MG63 (cell line): ENCODE measurements around the gene ANOS1. TPM values are rescaled to one million over a fixed set of nuclear protein-coding genes. Genes with fewer than 3 reads are reported as not detected.
"Not testable (repeated sequence)": the region's sequence is repeated elsewhere in the genome, so short reads cannot be mapped to it uniquely, and the experiment has no call there.

ENCODE experiments used
- DNase-seq: peaks from one replicate; pipeline ENCODE4 v3.0.0-alpha.2; 2020
- H3K27me3 ChIP-seq: fragments of 250-450 bp; sonication (Bioruptor Pico); 2 replicates; pipeline ENCODE4 v1.5.1; 2020; ENCODE audit warnings: mild to moderate bottlenecking, moderate library complexity
- H3K36me3 ChIP-seq: fragments of 250-450 bp; sonication (Bioruptor Pico); 2 replicates; pipeline ENCODE4 v1.5.1; 2020; ENCODE audit warnings: mild to moderate bottlenecking, moderate library complexity
- H3K4me3 ChIP-seq: fragments of 250-450 bp; sonication (Bioruptor Pico); 2 replicates; pipeline ENCODE4 v1.5.1; 2020; ENCODE audit warnings: mild to moderate bottlenecking, moderate library complexity
- H3K9me3 ChIP-seq: fragments of 250-450 bp; sonication (Bioruptor Pico); 2 replicates; pipeline ENCODE4 v1.5.1; 2020; ENCODE audit warnings: mild to moderate bottlenecking, moderate library complexity
- total RNA-seq: library from RNA; depleted of rRNA; stranded (reverse); fragments of >200 nt; shearing (Covaris generic); gene quantifications from 2 replicates; pipeline ENCODE4 v1.2.3, GENCODE V29; 2014; ENCODE audit warnings: low replicate concordance; rRNA removed

The ANOS1 gene
- total RNA-seq, 1 experiment from 2014 or later, result not detected

DNA sequence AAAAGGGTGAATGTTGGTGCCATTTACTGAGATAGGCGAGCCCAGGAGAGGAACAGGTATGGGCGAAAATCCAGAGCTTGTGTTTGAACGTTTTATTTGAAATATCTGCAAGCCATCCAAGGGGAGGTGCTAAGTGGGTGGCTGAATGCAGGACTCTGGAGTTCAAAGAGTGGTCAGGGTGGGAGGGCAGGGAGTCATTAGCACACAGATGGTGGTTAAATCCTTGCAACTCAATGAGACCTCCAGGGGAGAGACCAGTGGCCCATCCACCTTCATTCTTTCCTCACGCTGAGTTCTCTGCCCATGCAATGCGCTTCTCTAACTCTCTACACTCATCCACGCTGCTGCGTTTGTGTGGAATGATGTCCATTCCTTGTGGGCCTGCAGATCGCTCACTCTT, 166.2 kb downstream of the ANOS1 start:
- Histone ChIP-seq H3K9me3 (no peaks in the 10 kb centered on the region), H3K4me3 (no peak overlapping the region), H3K27me3 (no peaks in the 10 kb centered on the region), H3K36me3 (no peaks in the 10 kb centered on the region)
- no peak for DNase-seq

- no peak for DNase-seq
- Histone ChIP-seq H3K36me3 (no peaks in the 10 kb centered on the region), H3K27me3 (no peaks in the 10 kb centered on the region), H3K9me3 (no peaks in the 10 kb centered on the region), H3K4me3 (no peak overlapping the region)
Observed at GRCh38 chrX:8548446-8548845, 183.5 kb downstream of the ANOS1 start.

DNA sequence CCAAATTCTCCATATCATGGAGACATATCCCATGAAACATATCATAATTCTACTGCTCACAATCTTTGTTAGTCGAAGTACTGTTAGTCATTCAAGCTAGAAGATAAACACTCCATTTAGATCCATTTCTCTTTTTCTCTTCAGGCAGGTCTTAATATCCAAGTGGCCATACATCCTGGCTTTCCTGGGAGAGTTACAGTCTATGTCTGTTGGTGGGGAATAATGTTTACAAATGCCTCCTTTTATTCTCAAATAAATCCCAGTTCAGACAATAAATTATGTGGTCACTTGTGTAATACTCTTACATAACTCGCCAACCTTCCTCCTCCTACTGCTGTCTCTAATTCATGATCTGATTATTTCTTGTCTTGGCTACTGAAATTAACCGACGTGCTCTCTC, 185.2 kb downstream of the ANOS1 start:
- DNase-seq, result no peak
- Histone ChIP-seq H3K36me3 (no peaks in the 10 kb centered on the region), H3K9me3 (no peaks in the 10 kb centered on the region), H3K27me3 (no peaks in the 10 kb centered on the region), H3K4me3 (no peak overlapping the region)

DNA sequence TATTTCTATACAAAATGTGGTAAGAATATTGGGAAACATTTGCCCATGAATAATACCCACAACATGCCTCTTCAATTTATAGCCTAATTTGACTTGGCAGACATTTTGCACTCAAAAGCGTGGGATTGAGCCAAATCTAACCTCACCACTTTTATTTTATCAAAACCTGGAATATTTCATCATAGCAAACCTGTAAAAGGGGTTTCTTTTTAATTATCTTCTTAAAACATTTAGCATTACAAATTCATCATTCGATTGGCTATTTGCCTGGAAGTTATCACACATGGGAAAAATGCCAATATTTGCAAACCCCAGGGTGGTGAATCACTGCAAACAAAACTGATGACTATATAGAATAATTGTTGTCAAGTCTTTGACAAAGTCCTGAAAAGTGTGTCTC, 211.1 kb downstream of the ANOS1 start:
- Histone ChIP-seq H3K4me3 (no peak overlapping the region), H3K27me3 (no peaks in the 10 kb centered on the region), H3K36me3 (no peaks in the 10 kb centered on the region), H3K9me3 (no peaks in the 10 kb centered on the region)
- no peak for DNase-seq

GRCh38 chrX:8520178-8520577, 211.8 kb downstream of the ANOS1 start:
- Histone ChIP-seq H3K27me3 (no peaks in the 10 kb centered on the region), H3K9me3 (no peaks in the 10 kb centered on the region), H3K4me3 (no peak overlapping the region), H3K36me3 (no peaks in the 10 kb centered on the region)
- DNase-seq, result no peak

DNA sequence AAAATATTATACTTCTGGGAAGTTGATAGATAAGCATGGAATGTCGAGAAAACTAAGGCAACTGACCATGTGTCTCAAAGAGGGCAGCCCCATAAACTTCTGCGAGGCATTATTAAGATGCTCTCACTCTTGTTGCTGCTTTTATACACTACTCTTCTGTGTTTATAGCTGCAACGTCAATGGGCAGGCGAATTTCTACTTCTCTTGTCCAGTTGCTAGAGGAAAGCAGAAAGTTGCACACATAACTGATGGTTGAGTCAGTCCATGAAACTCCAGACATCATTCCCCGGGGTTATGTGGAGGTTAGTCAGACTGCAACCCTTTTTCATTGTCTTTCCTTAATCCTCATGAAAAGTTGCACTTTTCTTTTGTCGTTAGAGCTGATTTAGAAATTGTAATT, 227.5 kb downstream of the ANOS1 start:
- Histone ChIP-seq H3K4me3 (no peak overlapping the region), H3K9me3 (no peaks in the 10 kb centered on the region), H3K36me3 (no peaks in the 10 kb centered on the region), H3K27me3 (no peaks in the 10 kb centered on the region)
- no peak for DNase-seq

DNA sequence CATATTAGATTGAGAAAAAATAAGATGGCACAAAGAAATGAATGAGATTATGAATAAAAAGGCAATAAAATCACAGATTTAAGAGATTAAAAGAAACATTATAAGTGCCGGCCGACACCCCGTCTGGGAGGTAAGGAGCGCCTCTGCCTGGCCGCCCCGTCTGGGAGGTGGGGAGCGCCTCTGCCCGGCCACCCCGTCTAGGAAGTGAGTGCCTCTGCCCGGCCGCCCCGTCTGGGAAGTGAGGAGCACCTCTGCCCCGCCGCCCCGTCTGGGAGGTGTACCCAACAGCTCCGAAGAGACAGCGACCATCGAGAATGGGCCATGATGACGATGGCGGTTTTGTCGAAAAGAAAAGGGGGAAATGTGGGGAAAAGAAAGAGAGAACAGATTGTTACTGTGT, 229.8 kb downstream of the ANOS1 start:
- not testable (repeated sequence) for H3K27me3 ChIP-seq, H3K4me3 ChIP-seq, DNase-seq, H3K9me3 ChIP-seq, H3K36me3 ChIP-seq

GRCh38 chrX:8500203-8500602, 231.7 kb downstream of the ANOS1 start:
- Histone ChIP-seq H3K4me3 (no peak overlapping the region), H3K36me3 (no peaks in the 10 kb centered on the region), H3K9me3 (no peaks in the 10 kb centered on the region), H3K27me3 (no peaks in the 10 kb centered on the region)
- DNase-seq, result no peak

DNA sequence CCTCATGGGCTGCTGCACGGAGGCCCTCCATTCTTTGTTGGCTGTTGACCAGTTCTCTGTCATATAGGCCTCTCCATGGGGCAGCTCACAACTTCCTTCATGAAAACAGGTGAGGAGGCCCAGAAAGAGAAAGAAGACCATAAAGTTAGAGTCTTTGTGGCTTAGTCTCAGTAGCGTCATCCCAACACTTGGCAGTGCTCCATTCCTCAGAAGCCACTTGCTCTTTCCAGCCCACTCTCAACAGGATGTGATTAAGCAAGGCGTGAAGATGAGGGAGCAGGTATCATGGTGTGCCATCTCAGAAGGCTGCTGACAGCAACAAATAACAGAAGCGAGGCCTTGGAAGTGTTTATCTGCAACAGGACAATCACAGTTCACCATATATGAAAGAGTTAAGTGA, 236.9 kb downstream of the ANOS1 start:
- H3K9me3 ChIP-seq, H3K4me3 ChIP-seq, H3K36me3 ChIP-seq, H3K27me3 ChIP-seq, DNase-seq: not testable (repeated sequence)

- no peak for DNase-seq
- Histone ChIP-seq H3K27me3 (no peaks in the 10 kb centered on the region), H3K4me3 (no peak overlapping the region), H3K36me3 (no peaks in the 10 kb centered on the region), H3K9me3 (no peaks in the 10 kb centered on the region)
Observed at GRCh38 chrX:8484360-8484949, 247.5 kb downstream of the ANOS1 start.

Other genes starting within 250 kb of the ANOS1 start
- gene FAM9A, start 69.2 kb upstream of the ANOS1 start, total RNA-seq, result not detected in 2 replicates